Suprapubic skin (tissue), 4 donors: ENCODE measurements around the gene SYNE1. TPM values are rescaled to one million over a fixed set of nuclear protein-coding genes. Genes with fewer than 3 reads are reported as not detected.

Experiments used
- DNase-seq, 2 donors: peaks; one replicate each; pipeline ENCODE4 v3.0.0-alpha.2; 2019; ENCODE audit warnings: low spot score in 2 of 2
- H3K27ac ChIP-seq: fragments of 200-600 bp; sonication (generic); one replicate; pipeline ENCODE4 v1.5.1; 2019
- H3K27me3 ChIP-seq: fragments of 200-600 bp; sonication (generic); one replicate; pipeline ENCODE4 v1.5.1; 2019
- H3K36me3 ChIP-seq: fragments of 200-600 bp; sonication (generic); one replicate; pipeline ENCODE4 v1.5.1; 2019
- H3K4me1 ChIP-seq: fragments of 200-600 bp; sonication (generic); one replicate; pipeline ENCODE4 v1.5.1; 2019
- H3K4me3 ChIP-seq: fragments of 200-600 bp; sonication (generic); one replicate; pipeline ENCODE4 v1.5.1; 2019; ENCODE audit warnings: mild to moderate bottlenecking
- H3K9me3 ChIP-seq: fragments of 200-600 bp; sonication (generic); one replicate; pipeline ENCODE4 v1.5.1; 2019
- CTCF ChIP-seq, 2 donors: fragments of 200-600 bp in 1 of 2; fragments of 450-650 bp in 1 of 2; sonication (generic) in 1 of 2; IDR thresholded peaks; one replicate each; pipeline ENCODE4 v1.5.1; 2016 to 2019; ENCODE audit warnings: antibody characterized with exemption in 2 of 2, mild to moderate bottlenecking in 1 of 2, moderate library complexity in 1 of 2
- EP300 ChIP-seq: sonication (generic); formaldehyde crosslinking; IDR thresholded peaks from one replicate; pipeline ENCODE4 v1.6.1; 2017; ENCODE audit warnings: antibody characterized with exemption
- POLR2A ChIP-seq, 2 donors: fragments of 450-650 bp; IDR thresholded peaks; one replicate each; pipeline ENCODE4 v1.6.1; 2017; ENCODE audit warnings: antibody characterized with exemption in 2 of 2, mild to moderate bottlenecking in 2 of 2, moderate library complexity in 2 of 2
- POLR2AphosphoS5 ChIP-seq, 3 donors: sonication (generic); formaldehyde crosslinking; IDR thresholded peaks; one replicate each; pipeline ENCODE4 v1.6.1; 2017; ENCODE audit warnings: antibody characterized with exemption in 3 of 3
- WGBS: methylation state at CpG from one replicate; pipeline ENCODE4 v1.1.5; 2018; 5-methylcytosine and 5-hydroxymethylcytosine counted together
- total RNA-seq, 4 donors: library from RNA; depleted of rRNA; stranded (reverse); fragments of >200 nt; gene quantifications; one replicate each; pipeline ENCODE4 v1.1.0, GENCODE V29; 2016

Gene SYNE1
- total RNA-seq, 4 donors from 2014 or later, result 105 to 184 (median 132) TPM

GRCh38 chr6:152176268-152176667, 460.9 kb downstream of the SYNE1 start:
- no peak for DNase-seq
- Histone ChIP-seq H3K4me3 (no peak overlapping the region), H3K9me3 (no peaks in the 10 kb centered on the region), H3K27ac (no peak overlapping the region), H3K36me3 (peaks cover 15% of the 10 kb centered on the region), H3K27me3 (no peaks in the 10 kb centered on the region), H3K4me1 (peaks cover 5% of the 10 kb centered on the region)
- TF ChIP-seq EP300 (no peak), CTCF (IDR thresholded peaks at IDR 0.05) (no peak), POLR2AphosphoS5 (IDR thresholded peaks at IDR 0.05) (no peak), POLR2A (IDR thresholded peaks at IDR 0.05) (no peak)
- WGBS, result 80% methylated on average over 4 of the region's 4 CpGs

DNA sequence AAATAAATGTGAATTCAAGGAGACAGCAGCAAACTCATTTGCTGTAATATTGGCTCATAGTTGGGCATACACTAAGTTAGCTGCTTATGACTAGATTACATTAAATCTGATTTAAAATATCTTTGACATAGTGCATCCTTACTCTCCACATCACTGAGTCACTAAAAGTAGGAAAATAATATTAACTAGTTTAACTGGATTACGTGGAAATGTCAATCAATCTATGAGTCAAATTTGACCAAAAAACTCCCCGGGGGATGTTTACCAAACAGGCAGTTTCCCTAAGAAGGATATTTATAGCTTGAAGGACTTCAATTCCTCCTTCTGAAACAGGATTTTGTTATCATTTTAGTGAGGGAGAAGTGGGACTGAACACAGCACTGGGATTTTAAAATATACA, 463.2 kb downstream of the SYNE1 start:
- Histone ChIP-seq H3K36me3 (peaks cover 17% of the 10 kb centered on the region), H3K27me3 (no peaks in the 10 kb centered on the region), H3K4me1 (peaks cover 5% of the 10 kb centered on the region), H3K27ac (no peak overlapping the region), H3K9me3 (no peaks in the 10 kb centered on the region), H3K4me3 (no peak overlapping the region)
- 74% methylated on average over 2 of the region's 2 CpGs for WGBS
- TF ChIP-seq POLR2A (IDR thresholded peaks at IDR 0.05) (no peak), POLR2AphosphoS5 (IDR thresholded peaks at IDR 0.05) (no peak), CTCF (IDR thresholded peaks at IDR 0.05) (no peak)
- DNase-seq, result no peak

DNA sequence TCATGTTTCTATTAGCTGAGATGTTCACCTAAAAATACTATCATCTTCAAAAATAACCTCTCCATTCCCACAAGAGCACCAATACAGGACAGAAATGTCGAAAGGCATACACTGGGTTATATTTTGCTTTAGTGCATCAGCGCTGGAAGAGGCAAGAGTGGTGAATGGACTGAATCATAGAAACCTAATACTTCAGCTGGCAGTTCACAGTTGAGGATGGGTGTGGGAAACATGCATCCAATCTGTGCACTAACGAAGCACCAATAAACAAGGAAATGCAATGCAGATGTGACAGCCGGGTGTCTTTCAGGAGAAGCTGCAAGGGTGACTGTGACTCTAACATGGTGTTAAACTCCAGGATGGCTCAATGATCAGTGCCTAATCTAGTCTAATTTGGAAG, 463.8 kb downstream of the SYNE1 start:
- peaks cover 5% of the 10 kb centered on the region for H3K4me1 ChIP-seq
- peaks cover 17% of the 10 kb centered on the region for H3K36me3 ChIP-seq
- DNase-seq, result no peak
- no peak overlapping the region for H3K27ac ChIP-seq
- H3K9me3 ChIP-seq, result no peaks in the 10 kb centered on the region
- no peak overlapping the region for H3K4me3 ChIP-seq
- TF ChIP-seq POLR2AphosphoS5 (IDR thresholded peaks at IDR 0.05) (no peak), CTCF (IDR thresholded peaks at IDR 0.05) (no peak), EP300 (no peak), POLR2A (IDR thresholded peaks at IDR 0.05) (no peak)
- 53% methylated on average over 4 of the region's 4 CpGs for WGBS
- H3K27me3 ChIP-seq, result no peaks in the 10 kb centered on the region

DNA sequence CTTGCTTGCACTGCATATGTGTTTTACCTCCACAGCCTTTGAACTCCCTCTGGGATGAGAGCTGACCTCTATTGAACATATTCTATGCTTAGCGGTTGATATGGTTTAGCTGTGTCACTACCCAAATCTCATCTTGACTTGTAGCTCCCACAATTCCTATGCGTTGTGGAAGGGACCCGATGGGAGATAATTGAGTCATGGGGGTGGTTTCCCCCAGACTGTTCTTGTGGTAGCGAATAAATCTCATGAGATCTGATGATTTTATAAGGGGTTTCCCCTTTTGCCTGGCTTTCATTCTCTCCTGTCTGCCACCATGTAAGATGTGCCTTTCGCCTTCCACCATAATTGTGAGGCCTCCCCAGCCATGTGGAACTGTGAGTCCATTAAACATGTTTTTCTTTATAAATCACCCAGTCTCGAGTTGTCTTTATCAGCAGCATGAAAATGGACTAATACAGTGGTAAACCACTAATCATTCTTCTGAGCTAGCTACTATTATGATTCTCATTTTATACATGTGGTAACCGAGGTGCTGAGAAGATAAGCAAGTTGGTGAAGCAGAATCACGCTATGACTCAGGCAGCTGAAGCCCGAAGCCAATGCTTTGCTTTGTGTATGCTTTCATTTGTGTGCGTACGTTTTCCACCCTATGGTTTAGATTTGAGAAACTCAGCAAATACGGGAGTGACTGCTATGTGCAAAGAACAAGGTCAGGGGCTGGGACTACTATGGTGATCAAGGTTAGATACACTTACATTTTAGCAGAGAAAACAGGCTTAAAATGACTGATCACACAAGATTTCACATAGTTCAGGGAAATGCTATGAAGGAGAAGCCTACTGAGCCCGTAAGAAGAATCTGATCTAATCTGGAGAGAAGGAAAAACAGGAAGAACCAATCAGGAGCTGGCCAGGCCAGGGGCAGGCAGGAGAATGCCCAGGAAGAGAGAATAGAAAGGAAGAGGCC, 466.2 kb downstream of the SYNE1 start:
- Histone ChIP-seq H3K4me1 (peaks cover 5% of the 10 kb centered on the region), H3K27me3 (no peaks in the 10 kb centered on the region), H3K36me3 (peaks cover 17% of the 10 kb centered on the region), H3K4me3 (no peak overlapping the region), H3K9me3 (no peaks in the 10 kb centered on the region), H3K27ac (no peak overlapping the region)
- TF ChIP-seq POLR2AphosphoS5 (IDR thresholded peaks at IDR 0.05) (no peak), POLR2A (IDR thresholded peaks at IDR 0.05) (no peak), EP300 (no peak), CTCF (IDR thresholded peaks at IDR 0.05) (no peak)
- DNase-seq, result no peak
- WGBS, result 89% methylated on average over 13 of the region's 13 CpGs

DNA sequence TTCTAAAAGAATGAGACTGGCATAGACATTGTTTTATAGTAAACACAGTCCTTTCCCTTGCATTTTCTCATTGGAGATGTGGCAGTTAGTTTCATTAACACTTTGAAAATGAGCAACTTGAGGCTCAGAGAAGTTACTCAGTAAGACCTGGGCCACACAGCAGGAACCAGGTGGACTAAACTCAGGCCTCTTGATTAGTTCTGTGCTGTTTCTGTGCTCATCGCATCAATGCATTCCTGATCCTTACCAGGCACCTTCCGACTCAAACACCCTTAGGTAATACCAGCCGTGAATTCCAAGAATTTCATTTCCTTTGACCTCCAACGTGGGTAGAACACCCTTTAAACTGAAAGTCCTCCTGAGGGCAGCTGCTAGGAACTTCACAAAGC, 466.9 kb downstream of the SYNE1 start:
- TF ChIP-seq CTCF (IDR thresholded peaks at IDR 0.05), result no peak
- TF ChIP-seq EP300, result no peak
- TF ChIP-seq POLR2AphosphoS5 (IDR thresholded peaks at IDR 0.05), result no peak
- no peak for TF ChIP-seq POLR2A (IDR thresholded peaks at IDR 0.05)
- WGBS, result 89% methylated on average over 4 of the region's 4 CpGs
- H3K4me3 ChIP-seq, result no peak overlapping the region
- no peaks in the 10 kb centered on the region for H3K27me3 ChIP-seq
- no peak for DNase-seq
- H3K36me3 ChIP-seq, result peaks cover 10% of the 10 kb centered on the region
- no peak overlapping the region for H3K27ac ChIP-seq
- H3K4me1 ChIP-seq, result peaks cover 5% of the 10 kb centered on the region
- H3K9me3 ChIP-seq, result no peaks in the 10 kb centered on the region
